Mucosa of descending colon (tissue), 3 donors: ENCODE measurements around the gene CDKN2B-AS1. TPM values are rescaled to one million over a fixed set of nuclear protein-coding genes. Genes with fewer than 3 reads are reported as not detected.

Experiments used
- ATAC-seq: fragments of 200-7000 bp; cut with Tn5 transposase; one replicate; pipeline ENCODE4 v1.9.1; 2020; ENCODE audit warnings: mild to moderate bottlenecking, moderate library complexity
- DNase-seq, 3 donors: peaks; one replicate each; pipeline ENCODE4 v3.0.0-alpha.2; 2020
- H3K36me3 ChIP-seq: fragments of 200-600 bp; one replicate; pipeline ENCODE4 v1.8.0; 2021; ENCODE audit warnings: low read depth, mild to moderate bottlenecking
- H3K4me1 ChIP-seq: fragments of 200-600 bp; one replicate; pipeline ENCODE4 v1.8.0; 2021; ENCODE audit warnings: low read depth, mild to moderate bottlenecking
- H3K4me3 ChIP-seq: fragments of 200-600 bp; one replicate; pipeline ENCODE4 v1.8.0; 2021; ENCODE audit warnings: mild to moderate bottlenecking
- H3K9me3 ChIP-seq: fragments of 200-600 bp; one replicate; pipeline ENCODE4 v1.8.0; 2021; ENCODE audit warnings: mild to moderate bottlenecking
- CTCF ChIP-seq: fragments of 200-600 bp; IDR thresholded peaks from one replicate; pipeline ENCODE4 v1.8.0; 2022; ENCODE audit warnings: antibody characterized with exemption, mild to moderate bottlenecking
- intact Hi-C, 2 donors: fragments of 100-400 bp; cut with DNase I in 1 of 2; cut with micrococcal nuclease in 1 of 2; formaldehyde crosslinking; loops; one replicate each; pipeline versions ENCODE4 v1.11.0 to v1.11.1; 2022; cut with DNase I, micrococcal nuclease
- total RNA-seq, 3 donors: library from RNA; stranded (reverse); fragmentation: NEBNext Ultra II Directional in 2 of 3; extraction: Animal tissue kit (Norgen Biotek cat#: 25700) in 2 of 3; gene quantifications; one replicate each; pipeline versions ENCODE4 v1.2.1 to v1.2.4, GENCODE V29; 2021 to 2023
- donor health status: DM: no; HTN: no; CAD: no; lungs with moderate emphysema.
- donor health status: DM: no; HTN: no; CAD: no.
- donor health status: DM: no; HTN: yes; CAD: no.

Gene CDKN2B-AS1
- total RNA-seq, 3 donors from 2014 or later, result 48.3 to 134 (median 78.7) TPM

- no peaks in the 10 kb centered on the region for H3K4me1 ChIP-seq
- H3K9me3 ChIP-seq, result no peaks in the 10 kb centered on the region
- ATAC-seq, result no peak
- no peak overlapping the region for H3K4me3 ChIP-seq
- H3K36me3 ChIP-seq, result no peaks in the 10 kb centered on the region
- no peak for DNase-seq
- no peak for TF ChIP-seq CTCF
- intact Hi-C loops, result no loop called here
Measured at GRCh38 chr9:22031655-22032411, 37.2 kb downstream of the CDKN2B-AS1 start.

DNA sequence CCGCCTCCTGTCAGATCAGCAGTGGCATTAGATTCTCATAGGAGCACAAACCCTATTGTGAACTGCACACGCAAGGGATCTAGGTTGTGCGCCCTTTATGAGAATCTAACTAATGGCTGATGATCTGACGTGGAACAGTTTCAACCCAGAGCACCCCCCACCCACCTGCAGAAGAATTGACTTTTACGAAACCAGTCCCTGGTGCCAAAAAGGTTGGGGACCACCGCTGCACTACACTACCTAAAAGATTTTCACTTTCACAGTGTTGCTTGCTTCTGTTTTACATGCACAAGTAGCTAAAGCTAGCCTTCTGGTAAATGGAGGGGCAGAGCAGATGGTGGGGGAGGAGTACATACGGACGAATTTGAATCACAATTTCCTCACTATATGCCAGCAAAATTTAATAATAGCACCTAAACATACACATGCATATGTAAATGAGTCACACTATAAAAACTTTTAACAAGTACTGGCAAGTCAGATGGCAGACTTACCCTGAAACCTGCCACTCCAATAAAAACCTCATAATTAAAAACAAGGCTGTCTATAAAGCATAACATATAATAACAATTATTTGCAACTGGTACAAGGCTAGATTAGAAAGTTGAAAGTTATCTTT, 38.5 kb downstream of the CDKN2B-AS1 start:
- H3K4me1 ChIP-seq, result peaks cover 4% of the 10 kb centered on the region
- H3K36me3 ChIP-seq, result no peaks in the 10 kb centered on the region
- DNase-seq (no peak), ATAC-seq (no peak)
- intact Hi-C loops, result no loop called here
- no peak overlapping the region for H3K4me3 ChIP-seq
- H3K9me3 ChIP-seq, result no peaks in the 10 kb centered on the region
- TF ChIP-seq CTCF, result no peak

- no peak for ATAC-seq
- DNase-seq, result no peak
- Histone ChIP-seq H3K4me3 (no peak overlapping the region), H3K9me3 (no peaks in the 10 kb centered on the region), H3K36me3 (no peaks in the 10 kb centered on the region), H3K4me1 (peaks cover 16% of the 10 kb centered on the region)
- intact Hi-C loops, result no loop called here
- no peak for TF ChIP-seq CTCF
Measured at GRCh38 chr9:22035591-22036011, 41.0 kb downstream of the CDKN2B-AS1 start.

DNA sequence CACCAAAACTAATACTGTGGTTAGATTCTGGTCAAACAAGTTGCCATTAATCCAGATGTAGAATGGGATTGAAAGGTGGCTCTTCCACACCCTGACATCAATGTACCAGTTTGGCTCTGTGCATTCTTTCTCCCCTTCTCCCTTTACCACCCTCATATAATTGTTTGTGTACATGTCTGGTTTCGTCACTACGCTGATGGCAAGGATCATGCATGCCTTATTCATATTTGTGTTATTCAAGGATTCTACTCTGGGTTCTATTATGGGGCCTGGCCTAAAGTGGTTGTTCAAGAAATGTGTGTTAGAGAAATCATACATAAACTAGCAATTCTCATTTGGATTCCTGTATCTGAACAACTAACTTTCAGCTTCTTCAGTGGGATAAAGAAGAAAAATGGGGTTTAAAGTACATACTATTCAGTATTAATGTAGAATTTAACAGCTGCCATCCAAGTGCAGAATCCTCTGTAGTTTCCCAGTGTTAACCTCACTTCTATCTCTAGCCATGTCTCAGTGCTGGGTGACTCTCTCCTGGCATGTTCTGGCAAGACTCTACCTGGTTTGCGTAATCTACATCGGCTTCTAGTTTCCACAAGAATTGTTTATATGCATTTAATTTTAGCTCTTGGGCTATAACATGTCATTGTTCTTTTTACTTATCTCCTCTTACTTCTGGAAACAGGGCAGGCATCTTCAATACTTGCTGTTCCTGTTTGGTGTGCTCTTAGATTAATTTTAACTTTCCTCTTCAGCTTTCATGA, 42.5 kb downstream of the CDKN2B-AS1 start:
- ATAC-seq (peak; percentile 16), DNase-seq (no peak)
- Histone ChIP-seq H3K4me1 (peaks cover 16% of the 10 kb centered on the region), H3K36me3 (no peaks in the 10 kb centered on the region), H3K9me3 (no peaks in the 10 kb centered on the region), H3K4me3 (no peak overlapping the region)
- no peak for TF ChIP-seq CTCF
- intact Hi-C loops, result no loop called here

- Histone ChIP-seq H3K4me1 (peaks cover 16% of the 10 kb centered on the region), H3K9me3 (no peaks in the 10 kb centered on the region), H3K4me3 (no peak overlapping the region), H3K36me3 (no peaks in the 10 kb centered on the region)
- TF ChIP-seq CTCF, result peak; percentile 21
- DNase-seq (no peak), ATAC-seq (peak; percentile 52)
- intact Hi-C loops, result no loop called here
Measured at GRCh38 chr9:22037954-22038690, 43.5 kb downstream of the CDKN2B-AS1 start.
